Vagina (tissue), 2 donors: ENCODE data around the gene MGLL. TPM values are rescaled to one million over a fixed set of nuclear protein-coding genes. Genes with fewer than 3 reads are reported as not detected.

Experiments
- DNase-seq, 2 donors: peaks; one replicate each; pipeline ENCODE4 v3.0.0-alpha.2; 2017; ENCODE audit errors: extremely low spot score in 2 of 2
- H3K27ac ChIP-seq: fragments of 200-600 bp; sonication (generic); one replicate; pipeline ENCODE4 v1.5.1; 2019
- H3K27me3 ChIP-seq: fragments of 200-600 bp; sonication (generic); one replicate; pipeline ENCODE4 v1.5.1; 2019
- H3K36me3 ChIP-seq, 2 donors: fragments of 200-600 bp; sonication (generic); one replicate each; pipeline ENCODE4 v1.5.1; 2017 to 2019
- H3K4me1 ChIP-seq: fragments of 200-600 bp; sonication (generic); one replicate; pipeline ENCODE4 v1.5.1; 2019
- H3K4me3 ChIP-seq, 2 donors: fragments of 200-600 bp; sonication (generic); 1 replicate in 1 of 2; 2 replicates in 1 of 2; pipeline ENCODE4 v1.5.1; 2016 to 2019
- H3K9me3 ChIP-seq: fragments of 200-600 bp; sonication (generic); one replicate; pipeline ENCODE4 v1.5.1; 2019
- CTCF ChIP-seq, 3 experiments: fragments of 450-650 bp in 2 of 3; fragments of 200-600 bp in 1 of 3; sonication (generic) in 1 of 3; IDR thresholded peaks; one replicate each; pipeline ENCODE4 v1.5.1; 2017 to 2019; ENCODE audit warnings: antibody characterized with exemption in 3 of 3, mild to moderate bottlenecking in 2 of 3, moderate library complexity in 2 of 3
- POLR2A ChIP-seq, 2 donors: fragments of 450-650 bp; IDR thresholded peaks; one replicate each; pipeline ENCODE4 v1.6.1; 2017; ENCODE audit warnings: antibody characterized with exemption in 2 of 2, mild to moderate bottlenecking in 2 of 2, moderate library complexity in 2 of 2
- POLR2AphosphoS5 ChIP-seq, 2 donors: sonication (generic); formaldehyde crosslinking; IDR thresholded peaks; one replicate each; pipeline ENCODE4 v1.9.0; 2017; ENCODE audit warnings: antibody characterized with exemption in 2 of 2, mild to moderate bottlenecking in 2 of 2, low read depth in 1 of 2; ENCODE audit not compliant: insufficient read depth in 1 of 2
- intact Hi-C: fragments of 100-400 bp; cut with DNase I; formaldehyde crosslinking; loops from one replicate; pipeline ENCODE4 v1.15.1; 2023
- total RNA-seq: library from RNA; depleted of rRNA; stranded (reverse); fragments of >200 nt; gene quantifications from one replicate; pipeline ENCODE4 v1.2.3, GENCODE V29; 2016

The MGLL gene
- total RNA-seq, 1 donor from 2014 or later, result 35.6 TPM

DNA sequence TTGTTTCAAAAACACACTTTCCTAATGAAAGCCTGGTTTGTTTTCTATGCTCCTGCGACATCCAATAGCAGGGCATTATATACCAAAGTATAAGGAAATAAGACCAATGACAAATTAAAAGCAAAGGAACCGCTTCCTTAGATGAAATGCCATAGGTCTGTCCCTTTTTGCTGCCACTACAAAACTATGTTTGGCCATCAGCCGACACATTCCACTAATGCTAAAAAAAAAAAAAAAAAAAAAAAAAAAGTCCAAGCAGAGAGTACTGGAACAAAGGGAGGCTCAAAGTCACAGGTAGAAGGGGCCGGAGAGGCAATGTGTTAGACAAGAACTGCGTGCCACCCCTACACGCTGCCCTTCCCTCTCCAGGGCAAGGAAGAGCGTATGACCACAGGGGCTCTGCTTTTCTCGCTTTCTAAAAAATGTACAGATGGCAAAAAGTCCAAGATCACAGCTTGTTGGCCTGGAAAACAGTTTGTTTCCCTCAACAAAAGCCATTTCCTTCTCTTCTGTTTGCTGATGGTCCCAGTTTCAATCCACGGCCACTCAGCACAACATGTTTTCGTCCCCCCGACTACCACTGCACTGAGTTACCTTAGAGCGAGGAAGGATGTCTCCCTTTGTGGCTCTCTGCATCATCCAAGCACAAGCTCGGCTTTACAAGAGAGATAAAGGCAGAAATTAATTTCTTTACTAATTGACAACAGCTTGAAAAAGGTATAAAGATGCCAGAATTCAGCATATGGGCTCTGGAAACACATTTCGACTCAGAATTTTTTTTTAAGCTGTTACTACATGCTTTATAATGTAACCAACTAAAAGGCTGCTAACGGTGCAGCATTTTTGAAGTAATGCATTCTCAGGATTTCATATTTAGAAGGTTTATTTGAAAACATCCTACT lies 78.7 kb downstream of the MGLL start:
- intact Hi-C loops, result loop anchor here (10.0 kb wide), 2 partner anchors 49 to 81 kb away; partner anchors contain the start of gene MGLL
- no peak for DNase-seq
- Histone ChIP-seq H3K27ac (peak overlapping the region; percentile 25), H3K36me3 (no peaks in the 10 kb centered on the region), H3K4me3 (no peak overlapping the region), H3K4me1 (peaks cover 45% of the 10 kb centered on the region), H3K9me3 (no peaks in the 10 kb centered on the region), H3K27me3 (no peaks in the 10 kb centered on the region)
- no peak for TF ChIP-seq CTCF (IDR thresholded peaks at IDR 0.05)
- no peak for TF ChIP-seq POLR2A (IDR thresholded peaks at IDR 0.05)
- TF ChIP-seq POLR2AphosphoS5 (IDR thresholded peaks at IDR 0.05; ENCODE audit: insufficient read depth in 1 of 2, low read depth in 1 of 2), result no peak

- H3K4me3 ChIP-seq, result no peak overlapping the region
- no peak for DNase-seq
- peak overlapping the region; percentile 22 for H3K27ac ChIP-seq
- no peaks in the 10 kb centered on the region for H3K27me3 ChIP-seq
- intact Hi-C loops, result loop anchor here (10.0 kb wide), 2 partner anchors 48 to 82 kb away; partner anchors contain the start of gene MGLL
- H3K4me1 ChIP-seq, result peaks cover 42% of the 10 kb centered on the region
- no peaks in the 10 kb centered on the region for H3K9me3 ChIP-seq
- no peaks in the 10 kb centered on the region for H3K36me3 ChIP-seq
- TF ChIP-seq POLR2A (IDR thresholded peaks at IDR 0.05), result no peak
- TF ChIP-seq POLR2AphosphoS5 (IDR thresholded peaks at IDR 0.05; ENCODE audit: insufficient read depth in 1 of 2, low read depth in 1 of 2), result no peak
- no peak for TF ChIP-seq CTCF (IDR thresholded peaks at IDR 0.05)
These were observed 79.7 kb downstream of the MGLL start for GRCh38 chr3:127742580-127742979.

DNA sequence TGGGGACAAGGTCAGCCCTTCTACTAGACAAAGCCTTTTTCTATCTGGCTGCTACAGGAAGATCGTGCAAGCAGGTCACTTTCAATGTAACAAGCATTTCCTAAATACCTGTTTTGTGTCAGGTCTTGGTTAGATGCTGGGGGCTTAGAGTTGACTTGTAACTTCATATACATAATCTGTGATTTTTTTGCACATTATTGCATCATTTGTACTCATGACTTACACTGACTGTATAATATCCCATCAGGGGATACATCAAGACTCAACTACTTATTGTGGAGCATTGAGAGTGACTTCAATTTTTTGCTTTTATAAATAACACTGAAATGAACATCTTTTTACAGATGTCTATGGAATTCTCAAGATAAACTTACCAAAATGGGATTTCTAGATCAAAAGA lies 80.6 kb downstream of the MGLL start:
- H3K36me3 ChIP-seq, result no peaks in the 10 kb centered on the region
- H3K4me1 ChIP-seq, result peaks cover 34% of the 10 kb centered on the region
- no peak overlapping the region for H3K4me3 ChIP-seq
- no peaks in the 10 kb centered on the region for H3K9me3 ChIP-seq
- no peak for TF ChIP-seq CTCF (IDR thresholded peaks at IDR 0.05)
- TF ChIP-seq POLR2A (IDR thresholded peaks at IDR 0.05), result no peak
- no peak for TF ChIP-seq POLR2AphosphoS5 (IDR thresholded peaks at IDR 0.05; ENCODE audit: insufficient read depth in 1 of 2, low read depth in 1 of 2)
- no peak for DNase-seq
- intact Hi-C loops, result loop anchor here (10.0 kb wide), 2 partner anchors 47 to 83 kb away; partner anchors contain the start of gene MGLL
- no peak overlapping the region for H3K27ac ChIP-seq
- H3K27me3 ChIP-seq, result no peaks in the 10 kb centered on the region

DNA sequence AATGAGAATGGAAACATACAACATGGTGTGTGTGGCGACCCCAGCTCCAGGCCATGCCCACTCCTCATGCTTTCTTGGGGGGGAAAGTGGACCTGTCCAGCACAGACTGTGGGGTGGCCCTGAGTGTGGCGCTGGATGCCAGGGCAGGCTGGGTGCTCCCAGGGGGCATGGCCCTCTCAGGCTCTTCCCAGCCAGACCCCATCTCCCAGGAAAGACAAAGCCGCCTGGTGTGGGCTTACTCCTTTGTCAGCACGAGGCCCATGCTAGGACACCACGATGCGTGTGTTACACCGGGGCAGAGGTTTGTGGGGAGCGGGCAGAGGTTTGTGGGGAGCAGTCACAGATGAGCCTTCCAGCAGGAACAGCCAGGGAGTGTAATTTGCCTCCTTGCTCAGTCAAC lies 81.1 kb downstream of the MGLL start:
- no peak for TF ChIP-seq POLR2AphosphoS5 (IDR thresholded peaks at IDR 0.05; ENCODE audit: insufficient read depth in 1 of 2, low read depth in 1 of 2)
- no peak for TF ChIP-seq CTCF (IDR thresholded peaks at IDR 0.05)
- TF ChIP-seq POLR2A (IDR thresholded peaks at IDR 0.05), result no peak
- DNase-seq, result no peak
- H3K4me1 ChIP-seq, result peaks cover 34% of the 10 kb centered on the region
- no peaks in the 10 kb centered on the region for H3K27me3 ChIP-seq
- H3K36me3 ChIP-seq, result no peaks in the 10 kb centered on the region
- H3K4me3 ChIP-seq, result no peak overlapping the region
- no peaks in the 10 kb centered on the region for H3K9me3 ChIP-seq
- no peak overlapping the region for H3K27ac ChIP-seq
- intact Hi-C loops, result loop anchor here (10.0 kb wide), 2 partner anchors 46 to 84 kb away; partner anchors contain the start of gene MGLL
